PC-9 (cell line): Measurements from ENCODE around the gene VPS8. TPM values are rescaled to one million over a fixed set of nuclear protein-coding genes. Genes with fewer than 3 reads are reported as not detected.

ENCODE experiments used
- BruUV-seq: library from RNA; stranded (reverse); fragments of 400-500 nt; replicated peaks from 2 replicates; lab custom pipeline; 2021; lab: Mats Ljungman, UMichigan
- CTCF ChIA-PET: fragments of 300-600 bp; sonication (Branson Sonifier 250); formaldehyde crosslinking; loops from one replicate; lab custom pipeline; 2022; ENCODE audit warnings: antibody characterized with exemption; lab: Charles Lee
- POLR2A ChIA-PET: fragments of 300-600 bp; sonication (Branson Sonifier 250); formaldehyde crosslinking; loops from one replicate; lab custom pipeline; 2022; ENCODE audit warnings: antibody characterized with exemption; ENCODE audit not compliant: unreplicated experiment; lab: Charles Lee
- DNase-seq, 2 experiments: peaks; one replicate each; pipeline versions ENCODE4 v3.0.0 to v3.0.0-alpha.2; 2015 to 2022; ENCODE audit warnings: mixed read lengths in 1 of 2
- H2AFZ ChIP-seq: fragments of 200-600 bp; sonication (generic); 2 replicates; pipeline ENCODE4 v1.8.1; 2017; ENCODE audit warnings: antibody characterized with exemption
- H3F3A ChIP-seq: fragments of 200-600 bp; sonication (generic); 2 replicates; pipeline ENCODE4 v1.8.1; 2017; ENCODE audit warnings: antibody characterized with exemption, mild to moderate bottlenecking, low read depth; ENCODE audit not compliant: insufficient read depth
- H3K27ac ChIP-seq: fragments of 200-600 bp; sonication (generic); 2 replicates; pipeline ENCODE4 v1.6.1; 2016; ENCODE audit warnings: mixed run types
- H3K27me3 ChIP-seq: fragments of 200-600 bp; sonication (generic); 2 replicates; pipeline ENCODE4 v1.6.1; 2016; ENCODE audit warnings: low read depth, mixed run types; ENCODE audit not compliant: insufficient read depth
- H3K36me3 ChIP-seq: fragments of 200-600 bp; sonication (generic); 2 replicates; pipeline ENCODE4 v1.6.1; 2016; ENCODE audit warnings: low read depth, mixed run types
- H3K4me1 ChIP-seq: fragments of 200-600 bp; sonication (generic); replicated peaks from 2 replicates; pipeline ENCODE4 v1.6.1; 2016; ENCODE audit warnings: mixed run types; ENCODE audit not compliant: insufficient read depth
- H3K4me2 ChIP-seq: fragments of 200-600 bp; sonication (generic); 2 replicates; pipeline ENCODE4 v1.6.1; 2017; ENCODE audit warnings: mixed run types
- H3K4me3 ChIP-seq: fragments of 200-600 bp; sonication (generic); 2 replicates; pipeline ENCODE4 v1.6.1; 2016; ENCODE audit warnings: mixed run types
- H3K79me2 ChIP-seq: fragments of 200-600 bp; sonication (generic); 2 replicates; pipeline ENCODE4 v1.6.1; 2017; ENCODE audit warnings: low read depth, mixed run types
- H3K9me2 ChIP-seq: fragments of 200-600 bp; sonication (generic); 2 replicates; pipeline ENCODE4 v1.8.1; 2017; ENCODE audit warnings: mild to moderate bottlenecking; ENCODE audit not compliant: insufficient read depth
- H3K9me3 ChIP-seq: fragments of 200-600 bp; sonication (generic); 2 replicates; pipeline ENCODE4 v1.8.1; 2016; ENCODE audit warnings: low read depth; ENCODE audit not compliant: insufficient read depth
- H4K20me1 ChIP-seq: fragments of 200-600 bp; sonication (generic); 2 replicates; pipeline ENCODE4 v1.8.1; 2017; ENCODE audit not compliant: insufficient read depth
- CTCF ChIP-seq: fragments of 200-600 bp; sonication (generic); conservative IDR thresholded peaks from 2 replicates; pipeline ENCODE4 v1.6.1; 2017; ENCODE audit warnings: mixed run types, antibody characterized with exemption, mild to moderate bottlenecking, moderate library complexity
- EZH2 ChIP-seq: fragments of 200-600 bp; sonication (generic); IDR thresholded peaks from 2 replicates; pipeline ENCODE4 v1.8.0; 2017; ENCODE audit warnings: antibody characterized with exemption, low read depth
- intact Hi-C: fragments of 100-400 bp; cut with micrococcal nuclease; formaldehyde crosslinking; loops from one replicate; pipeline ENCODE4 v1.10.0; 2022; ENCODE audit not compliant: unreplicated experiment
- total RNA-seq: library from RNA; stranded (reverse); gene quantifications from 2 replicates; pipeline ENCODE4 v1.2.3, GENCODE V29; 2021

VPS8 gene
- total RNA-seq, 1 experiment from 2014 or later = 80.8 TPM

GRCh38 chr3:184941408-184941807 is 129.4 kb downstream of the VPS8 start:
- no peaks in the 10 kb centered on the region for H4K20me1 ChIP-seq
- no peak overlapping the region for H3K4me3 ChIP-seq
- H3K4me1 ChIP-seq = no peaks in the 10 kb centered on the region
- no TSS peak for BruUV-seq
- no peaks in the 10 kb centered on the region for H3K9me3 ChIP-seq
- no peak overlapping the region for H3K27ac ChIP-seq
- H3K27me3 ChIP-seq = no peaks in the 10 kb centered on the region
- ChIA-PET CTCF (no interaction called here), POLR2A (no interaction called here)
- no peaks in the 10 kb centered on the region for H3K9me2 ChIP-seq
- intact Hi-C loops = no loop called here
- no peak for DNase-seq
- TF ChIP-seq EZH2 (no peak), CTCF (no peak)
- no peak overlapping the region for H3K4me2 ChIP-seq
- no peaks in the 10 kb centered on the region for H3K79me2 ChIP-seq
- H2AFZ ChIP-seq = no peak overlapping the region
- peaks cover 5% of the 10 kb centered on the region; the same call in 1 of the 2 replicates for H3K36me3 ChIP-seq
- no peaks in the 10 kb centered on the region; the same call in 1 of the 2 replicates for H3F3A ChIP-seq

- Histone ChIP-seq H3K4me1 (no peaks in the 10 kb centered on the region), H3K9me2 (no peaks in the 10 kb centered on the region), H3K27ac (no peak overlapping the region), H3K79me2 (no peaks in the 10 kb centered on the region), H3K4me2 (no peak overlapping the region), H3K4me3 (no peak overlapping the region), H3F3A (no peaks in the 10 kb centered on the region; the same call in 1 of the 2 replicates), H3K9me3 (no peaks in the 10 kb centered on the region), H3K36me3 (peaks cover 5% of the 10 kb centered on the region; the same call in 1 of the 2 replicates), H2AFZ (no peak overlapping the region), H3K27me3 (no peaks in the 10 kb centered on the region), H4K20me1 (no peaks in the 10 kb centered on the region)
- ChIA-PET CTCF (no interaction called here), POLR2A (no interaction called here)
- TF ChIP-seq EZH2 = no peak
- no peak for TF ChIP-seq CTCF
- DNase-seq = no peak
- intact Hi-C loops = no loop called here
- BruUV-seq = no TSS peak
Observed at GRCh38 chr3:184942735-184943134, 130.8 kb downstream of the VPS8 start.

- intact Hi-C loops = no loop called here
- BruUV-seq = no TSS peak
- no peaks in the 10 kb centered on the region for H3K79me2 ChIP-seq
- TF ChIP-seq EZH2 = no peak
- TF ChIP-seq CTCF = no peak
- ChIA-PET POLR2A (interaction anchor here (0.7 kb wide), 1 partner anchor 39 kb away, joined by 4 read pairs; no protein-coding TSS in a partner anchor), CTCF (no interaction called here)
- no peaks in the 10 kb centered on the region for H4K20me1 ChIP-seq
- no peaks in the 10 kb centered on the region for H3K4me1 ChIP-seq
- H3F3A ChIP-seq = no peaks in the 10 kb centered on the region; the same call in 1 of the 2 replicates
- no peaks in the 10 kb centered on the region for H3K36me3 ChIP-seq
- H3K9me3 ChIP-seq = no peaks in the 10 kb centered on the region
- DNase-seq = no peak
- no peak overlapping the region for H3K4me3 ChIP-seq
- no peaks in the 10 kb centered on the region for H3K9me2 ChIP-seq
- no peak overlapping the region for H2AFZ ChIP-seq
- H3K4me2 ChIP-seq = no peak overlapping the region
- no peaks in the 10 kb centered on the region for H3K27me3 ChIP-seq
- no peak overlapping the region for H3K27ac ChIP-seq
Observed at GRCh38 chr3:184944241-184944640, 132.3 kb downstream of the VPS8 start.
